Measurements from ENCODE around the gene FAM120A. TPM values are rescaled to one million over a fixed set of nuclear protein-coding genes. Genes with fewer than 3 reads are reported as not detected.

FAM120A gene
- total and polyA plus RNA-seq, 9 of the 15 experiments (the other 6 are each of a cell fraction or from before 2014, with no cell fraction given), result 8.7 to 71.0 (median 42.2) TPM

DNA sequence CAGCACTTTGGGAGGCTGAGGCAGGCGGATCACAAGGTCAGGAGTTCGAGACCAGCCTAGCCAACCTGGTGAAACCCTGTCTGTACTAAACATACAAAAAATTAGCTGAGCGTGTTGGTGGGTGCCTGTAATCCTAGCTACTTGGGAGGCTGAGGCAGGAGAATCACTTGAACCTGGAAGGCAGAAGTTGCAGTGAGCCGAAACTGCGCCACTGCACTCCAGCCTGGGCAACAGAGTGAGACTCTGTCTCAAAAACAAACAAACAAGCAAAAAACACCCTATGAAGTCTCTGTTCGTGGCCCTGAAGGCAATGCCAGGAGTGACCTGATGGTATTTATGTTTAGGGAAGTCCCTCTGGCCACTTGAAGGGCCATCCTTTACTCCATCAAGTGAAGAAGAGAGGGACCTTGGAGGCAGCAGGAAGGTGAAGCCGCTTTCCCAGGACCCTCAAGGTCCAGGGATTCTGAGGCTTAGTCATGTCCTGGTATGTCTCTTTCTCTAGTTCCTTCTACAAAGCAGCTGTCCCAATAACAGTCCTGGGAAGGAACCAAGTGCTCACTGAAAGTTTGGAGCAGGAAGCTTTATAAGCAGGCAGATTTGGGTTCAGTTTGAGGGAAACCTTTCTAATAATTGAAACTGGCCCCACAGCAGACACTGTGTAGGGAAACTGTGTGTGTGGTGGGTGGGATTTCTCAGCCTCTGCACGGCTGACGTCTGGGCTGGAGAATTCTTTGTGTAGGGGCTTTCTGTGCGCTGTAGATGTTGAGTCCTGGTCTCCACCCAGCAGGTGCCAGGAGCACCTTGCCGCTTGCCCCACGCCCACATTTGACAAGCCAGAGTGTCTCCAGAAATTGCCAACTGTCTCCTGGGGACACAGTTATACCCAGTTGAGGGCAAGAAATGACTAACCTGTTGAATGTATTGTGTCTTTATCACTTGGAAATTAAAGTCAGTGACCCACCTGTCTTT is 137.4 kb downstream of the FAM120A start:
- POLR2A ChIA-PET, result no interaction called here
- TF ChIP-seq FOXK2 (conservative IDR thresholded peaks at IDR 0.05 in 1 of 2, IDR thresholded peaks at IDR 0.05 in 1 of 2; ENCODE audit: low read depth in 2 of 2) (no peak), ILF3 (IDR thresholded peaks at IDR 0.05; ENCODE audit: borderline replicate concordance) (no peak), ZNF589 (CRISPR knock-in tag; IDR thresholded peaks at IDR 0.05; ENCODE audit: low read depth) (no peak), SETDB1 (IDR thresholded peaks at IDR 0.05; ENCODE audit: low read length) (no peak), E2F8 (IDR thresholded peaks at IDR 0.05; ENCODE audit: low read depth, partially characterized antibody) (no peak), HEY1 (CRISPR knock-in tag; IDR thresholded peaks at IDR 0.05; ENCODE audit: borderline replicate concordance) (no peak), NKRF (IDR thresholded peaks at IDR 0.05; ENCODE audit: borderline replicate concordance) (no peak), FOXP4 (CRISPR knock-in tag; IDR thresholded peaks at IDR 0.05; ENCODE audit: borderline replicate concordance) (no peak), ZNF785 (CRISPR knock-in tag; IDR thresholded peaks at IDR 0.05) (no peak)
- TF ChIP-seq, protein P1, sequence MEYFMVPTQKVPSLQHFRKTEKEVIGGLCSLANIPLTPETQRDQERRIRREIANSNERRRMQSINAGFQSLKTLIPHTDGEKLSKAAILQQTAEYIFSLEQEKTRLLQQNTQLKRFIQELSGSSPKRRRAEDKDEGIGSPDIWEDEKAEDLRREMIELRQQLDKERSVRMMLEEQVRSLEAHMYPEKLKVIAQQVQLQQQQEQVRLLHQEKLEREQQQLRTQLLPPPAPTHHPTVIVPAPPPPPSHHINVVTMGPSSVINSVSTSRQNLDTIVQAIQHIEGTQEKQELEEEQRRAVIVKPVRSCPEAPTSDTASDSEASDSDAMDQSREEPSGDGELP (CRISPR knock-in tag; IDR thresholded peaks at IDR 0.05; ENCODE audit: borderline replicate concordance), result no peak
- CTCF ChIA-PET (ENCODE audit: low intra/inter-chr PET ratio), result no interaction called here
- Histone ChIP-seq H3K27ac (ENCODE audit: extremely low read depth, low read depth, low read length) (no peak overlapping the region; the same call in 2 of the 3 replicates), H4K20me1 (replicated peaks; ENCODE audit: control insufficient read depth, insufficient read depth, low read length) (peaks cover 11% of the 10 kb centered on the region; the same call in 1 of the 2 replicates), H3K4me3 (no peak overlapping the region), H3K27me3 (ENCODE audit: control insufficient read depth in 2 of 2, insufficient read depth in 2 of 2, low read length in 2 of 2) (no peaks in the 10 kb centered on the region), H3K9me3 (replicated peaks; ENCODE audit: control insufficient read depth, insufficient read depth, low read depth, low read length) (no peaks in the 10 kb centered on the region), H2AFZ (ENCODE audit: low read depth, low read length) (no peak overlapping the region), H3K36me3 (ENCODE audit: control insufficient read depth, insufficient read depth, low read length) (no peaks in the 10 kb centered on the region), H3K79me2 (ENCODE audit: control insufficient read depth, insufficient read depth, low read length) (peaks cover 34% of the 10 kb centered on the region), H3K4me1 (replicated peaks in 1 of 2; ENCODE audit: control insufficient read depth in 2 of 2, insufficient read depth in 2 of 2, low read length in 2 of 2) (peaks cover 11 to 19% of the 10 kb centered on the region in 2 experiments), H3K4me2 (ENCODE audit: insufficient read depth, low read length) (no peak overlapping the region), H3K9ac (ENCODE audit: insufficient read depth in 1 of 2, low read depth in 2 of 2, low read length in 2 of 2) (no peak overlapping the region), H3K9me1 (ENCODE audit: control insufficient read depth, insufficient read depth, low read length) (no peaks in the 10 kb centered on the region)
- WGBS (ENCODE audit: insufficient coverage, low coverage, missing lambda C conversion rate), result 85% methylated on average over 11 of the region's 12 CpGs
- DNase-seq (ENCODE audit: extremely low read depth in 1 of 4, low spot score in 3 of 4) (no peak), ATAC-seq (no peak), FAIRE-seq (no peak)
- in situ Hi-C loops (cut with MboI) (no loop called here), intact Hi-C loops (cut with micrococcal nuclease) (no loop called here)
- no TSS peak for BruUV-seq (replicated peaks)
